ENCODE data around the gene CLDN9.

Gene CLDN9

DNA sequence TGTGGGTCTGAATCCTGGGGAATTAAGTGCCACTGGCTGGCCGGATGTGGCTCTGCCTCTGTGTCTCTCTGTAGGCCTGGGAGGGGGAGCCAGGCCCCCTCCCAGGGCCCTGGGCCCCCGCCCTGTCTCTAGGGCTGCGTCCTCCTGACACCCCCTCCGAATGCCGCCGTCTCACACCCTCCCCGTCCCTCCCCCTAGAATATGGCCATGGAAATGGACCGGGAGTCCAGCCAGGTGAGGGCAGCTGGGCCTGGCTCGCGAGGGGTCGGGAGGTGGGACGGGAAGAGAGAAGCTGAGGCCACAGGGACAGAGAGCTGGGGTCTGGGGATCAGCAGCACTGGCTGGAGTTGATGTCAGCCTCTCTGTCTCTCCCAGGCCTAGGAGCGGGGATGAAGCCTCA, 16.4 kb upstream of the CLDN9 start:
- DNase-seq = no peak

DNA sequence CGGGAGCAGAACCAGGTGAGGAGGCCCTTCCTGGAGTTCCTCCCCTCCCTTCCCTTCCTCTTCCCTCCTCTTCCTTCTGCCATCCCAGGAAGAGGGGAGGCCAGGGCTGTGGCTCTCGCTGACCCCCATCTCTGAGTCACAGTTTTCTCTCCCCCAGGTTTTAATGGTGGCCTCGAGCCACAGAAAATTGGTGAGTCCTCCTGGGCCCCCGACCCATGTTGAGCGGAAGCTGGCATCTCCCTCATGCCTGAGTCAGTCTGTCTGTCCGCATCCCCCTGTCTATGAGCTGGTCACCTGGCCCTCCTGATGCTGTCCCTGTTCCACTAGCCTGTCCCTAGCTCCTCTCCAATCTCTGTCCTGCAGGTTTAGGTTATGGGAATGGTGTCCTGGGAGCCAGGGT, 12.8 kb upstream of the CLDN9 start:
- DNase-seq = no peak

DNA sequence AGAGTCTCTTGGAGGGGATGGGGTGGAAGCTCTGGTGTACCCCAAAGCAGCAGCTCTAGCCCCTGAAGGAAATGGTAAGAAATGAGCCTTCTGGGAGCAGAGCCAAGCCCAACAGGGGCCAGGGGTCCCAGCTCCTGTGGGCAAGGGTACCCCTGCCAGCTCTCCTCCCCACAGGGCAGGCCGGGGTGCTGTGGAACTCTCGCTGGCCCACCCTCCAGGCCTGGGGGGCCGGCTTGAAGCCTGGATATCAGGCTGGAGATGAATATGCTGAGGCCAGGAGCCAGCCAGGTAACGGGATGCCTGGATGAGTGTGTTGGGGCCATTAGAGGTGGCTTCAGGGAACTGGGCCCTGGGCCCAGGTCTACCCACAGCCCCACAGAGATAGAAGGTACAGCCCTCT, 12.2 kb upstream of the CLDN9 start:
- DNase-seq = no peak

DNA sequence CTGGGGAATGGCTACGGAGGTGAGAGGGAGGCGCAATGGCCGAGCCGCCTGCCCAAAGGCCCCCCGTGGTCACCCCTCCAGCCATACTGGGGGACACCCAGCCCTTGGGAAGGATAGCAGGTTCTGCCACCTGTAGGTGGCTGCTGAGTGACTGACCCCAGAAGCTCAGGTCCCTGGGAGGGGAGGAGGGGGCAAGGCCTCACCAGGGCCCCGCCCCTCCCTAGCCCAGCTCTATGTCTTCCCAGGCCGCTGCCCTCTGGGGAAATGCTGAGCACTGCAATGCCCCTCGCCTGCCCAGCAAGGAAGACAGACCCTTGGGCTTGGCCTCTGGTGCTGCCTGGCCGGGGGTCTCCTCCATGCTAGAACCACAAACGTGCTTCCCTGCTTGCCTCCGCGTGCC, 11.4 kb upstream of the CLDN9 start:
- no peak for DNase-seq

DNA sequence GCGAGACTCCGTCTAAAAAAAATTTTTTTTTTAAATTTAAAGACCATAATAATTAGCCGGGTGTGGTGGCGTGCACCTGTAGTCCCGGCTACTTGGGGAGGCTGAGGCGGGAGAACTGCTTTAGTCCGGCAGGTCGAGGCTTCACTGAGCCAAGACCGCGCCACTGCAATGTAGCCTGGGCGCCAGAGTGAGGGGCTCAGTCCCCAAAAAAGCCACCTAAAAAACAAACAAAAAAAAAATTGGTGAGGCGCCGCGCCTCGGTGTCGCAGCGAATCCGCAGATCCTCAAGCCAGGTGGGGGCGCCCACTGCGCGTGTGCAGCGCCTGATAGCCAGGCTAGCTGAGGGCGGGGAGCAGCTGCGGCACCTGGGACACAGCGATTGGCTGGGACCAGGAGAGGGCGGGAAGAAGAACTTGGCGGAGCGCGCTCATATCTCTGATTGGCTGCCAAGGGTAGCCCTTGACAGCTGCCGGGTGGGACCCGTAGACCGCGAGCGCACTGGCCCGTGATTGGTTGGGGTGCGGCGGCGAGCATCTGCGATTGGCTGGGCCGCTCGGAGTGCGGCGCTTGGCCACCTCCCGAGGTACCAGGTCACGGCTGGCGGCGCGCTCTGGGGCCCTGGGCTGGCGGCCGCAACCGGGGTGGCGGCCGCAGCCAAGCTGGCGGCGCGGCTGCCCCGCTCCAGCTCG, 9.0 kb upstream of the CLDN9 start:
- DNase-seq = peak; percentile 80

DNA sequence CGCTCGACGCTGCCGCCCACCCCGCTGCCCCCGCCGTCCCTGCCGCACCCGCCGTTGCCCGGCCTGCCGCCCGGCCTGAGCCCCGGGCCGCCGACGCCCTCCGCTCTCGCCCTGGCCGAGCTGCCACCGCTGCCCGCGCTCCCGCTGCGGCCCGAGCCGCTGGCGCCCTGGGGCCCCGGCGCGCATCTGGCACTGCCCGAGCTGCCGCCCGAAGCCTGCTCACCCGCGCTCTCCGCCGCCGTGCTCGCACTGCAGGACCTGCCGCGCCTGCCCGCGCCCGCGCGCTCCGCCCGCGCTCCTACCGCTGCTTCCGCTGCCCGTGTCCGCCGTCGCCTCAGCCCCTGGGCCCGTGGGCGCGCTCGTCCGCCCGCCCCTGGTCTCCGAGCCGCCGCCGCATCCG, 8.4 kb upstream of the CLDN9 start:
- DNase-seq = no peak

DNA sequence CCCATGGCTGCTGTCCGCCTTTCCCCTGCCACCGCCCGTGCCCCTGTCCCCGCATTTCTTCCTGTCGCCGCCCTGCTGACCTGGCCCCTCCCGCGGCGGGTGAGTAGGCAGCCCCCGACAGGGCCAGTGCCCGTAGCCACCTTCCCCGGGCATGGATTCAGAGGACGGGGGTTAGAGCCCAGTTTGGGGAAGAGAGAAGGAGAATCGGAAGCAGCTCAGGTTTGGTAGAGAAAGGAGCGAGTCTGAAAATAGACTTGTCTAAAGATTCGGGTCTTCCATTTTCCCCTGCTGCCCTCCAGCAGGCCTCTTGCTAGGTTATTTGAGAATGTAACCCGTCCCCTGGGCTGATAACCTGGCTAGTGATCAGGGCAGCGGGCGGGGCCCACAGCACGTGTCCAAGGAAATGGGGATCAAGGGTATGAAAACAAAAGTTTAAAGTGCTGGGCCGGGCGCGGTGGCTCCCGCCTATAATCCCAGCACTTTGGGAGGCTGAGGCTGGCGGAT, 7.9 kb upstream of the CLDN9 start:
- DNase-seq = no peak

DNA sequence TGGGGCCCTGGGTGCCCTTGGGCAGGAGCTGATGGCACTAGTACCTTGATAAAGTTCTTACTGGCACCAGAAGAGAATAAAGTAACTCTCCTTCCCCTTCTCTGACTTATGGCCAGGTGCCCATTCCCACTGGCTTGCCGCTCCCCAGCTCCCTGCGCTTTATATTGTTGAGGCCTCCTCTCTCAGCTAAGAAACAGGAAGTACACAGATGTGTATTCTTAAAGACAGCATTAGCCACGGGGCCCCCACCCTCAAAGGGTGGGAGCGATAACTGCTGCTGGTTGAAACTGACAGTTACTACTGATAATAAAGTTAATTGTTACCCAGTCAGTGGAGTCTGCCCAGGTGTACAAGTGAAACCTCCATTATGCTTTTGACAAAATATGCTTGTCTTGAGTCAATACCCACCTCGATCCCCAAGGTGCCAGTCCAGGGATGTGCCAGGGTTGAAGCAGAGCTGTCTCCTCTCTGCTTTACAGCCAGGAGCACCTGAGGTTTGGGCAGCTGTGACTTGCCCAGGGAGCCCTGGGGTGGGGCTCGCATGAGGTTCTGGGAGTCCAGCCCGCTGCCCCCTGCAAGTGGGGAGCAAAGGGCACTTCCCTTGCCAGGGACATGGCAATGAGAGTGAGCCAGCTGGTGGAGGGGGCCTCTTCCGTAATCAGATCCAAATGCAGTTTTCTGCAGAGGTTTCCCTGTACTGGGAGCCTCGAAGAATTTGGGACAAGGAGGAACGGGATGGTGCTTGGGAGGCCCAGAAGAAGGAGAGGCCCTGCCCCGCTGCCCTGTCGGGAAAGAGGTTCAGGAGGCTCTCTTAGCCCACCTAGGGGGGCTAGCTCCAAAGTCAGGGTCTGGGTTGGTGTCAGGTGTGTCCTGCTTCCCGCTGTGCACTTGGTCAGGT, 5.4 kb upstream of the CLDN9 start:
- no peak for DNase-seq

DNA sequence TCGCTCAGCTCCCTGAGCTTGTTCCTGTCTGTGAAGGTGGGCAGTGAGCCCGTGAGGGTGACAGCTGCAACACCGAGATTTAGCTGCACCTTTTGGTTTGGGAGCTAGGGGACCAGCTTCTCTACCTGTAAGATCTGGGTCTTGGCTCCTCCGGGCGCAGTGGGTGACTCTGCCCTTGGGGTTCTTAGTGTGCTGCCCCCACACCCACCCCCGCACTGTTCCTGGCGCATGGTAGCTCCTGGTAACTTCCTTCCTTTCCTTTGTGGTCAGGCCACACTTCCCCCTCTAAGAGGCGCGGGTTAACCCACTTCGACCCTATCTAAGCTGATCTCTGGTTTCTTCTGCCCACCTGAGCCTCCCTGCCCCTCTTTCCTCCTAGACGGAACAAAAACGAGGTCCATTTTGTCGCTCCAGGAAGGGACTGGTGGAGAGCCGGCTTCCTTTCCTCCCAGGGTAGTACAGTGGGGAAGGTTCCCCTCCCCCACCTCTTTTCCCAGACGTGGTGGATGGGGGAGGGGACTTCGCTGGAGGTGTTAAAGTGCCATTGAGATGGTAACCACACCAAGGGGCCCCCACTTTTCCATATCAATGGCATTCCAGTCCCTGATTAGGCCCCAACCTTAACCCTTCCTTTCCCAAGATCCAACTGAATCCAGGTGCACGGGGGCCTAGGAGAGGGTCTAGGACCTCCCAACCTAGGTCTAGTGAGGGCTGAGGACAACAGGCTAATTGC, 4.6 kb upstream of the CLDN9 start:
- no peak for DNase-seq

DNA sequence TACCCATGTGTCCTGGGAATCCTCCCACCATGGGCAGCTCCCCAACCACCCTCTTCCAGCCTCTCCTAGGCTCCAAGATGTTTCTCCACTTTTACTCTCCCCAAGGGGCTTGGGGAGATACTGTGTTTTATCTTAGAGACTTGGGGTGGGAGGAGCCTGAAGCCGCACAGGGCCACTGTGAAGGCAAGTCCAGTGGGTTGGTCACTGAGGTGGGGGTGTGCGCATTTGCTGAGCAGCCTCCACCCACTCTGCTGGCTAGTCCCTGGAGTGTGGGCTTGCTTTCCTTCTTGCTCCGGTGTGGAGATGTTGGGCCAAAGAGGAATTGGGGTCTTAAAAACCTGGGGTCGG, 4.1 kb upstream of the CLDN9 start:
- no peak for DNase-seq

DNA sequence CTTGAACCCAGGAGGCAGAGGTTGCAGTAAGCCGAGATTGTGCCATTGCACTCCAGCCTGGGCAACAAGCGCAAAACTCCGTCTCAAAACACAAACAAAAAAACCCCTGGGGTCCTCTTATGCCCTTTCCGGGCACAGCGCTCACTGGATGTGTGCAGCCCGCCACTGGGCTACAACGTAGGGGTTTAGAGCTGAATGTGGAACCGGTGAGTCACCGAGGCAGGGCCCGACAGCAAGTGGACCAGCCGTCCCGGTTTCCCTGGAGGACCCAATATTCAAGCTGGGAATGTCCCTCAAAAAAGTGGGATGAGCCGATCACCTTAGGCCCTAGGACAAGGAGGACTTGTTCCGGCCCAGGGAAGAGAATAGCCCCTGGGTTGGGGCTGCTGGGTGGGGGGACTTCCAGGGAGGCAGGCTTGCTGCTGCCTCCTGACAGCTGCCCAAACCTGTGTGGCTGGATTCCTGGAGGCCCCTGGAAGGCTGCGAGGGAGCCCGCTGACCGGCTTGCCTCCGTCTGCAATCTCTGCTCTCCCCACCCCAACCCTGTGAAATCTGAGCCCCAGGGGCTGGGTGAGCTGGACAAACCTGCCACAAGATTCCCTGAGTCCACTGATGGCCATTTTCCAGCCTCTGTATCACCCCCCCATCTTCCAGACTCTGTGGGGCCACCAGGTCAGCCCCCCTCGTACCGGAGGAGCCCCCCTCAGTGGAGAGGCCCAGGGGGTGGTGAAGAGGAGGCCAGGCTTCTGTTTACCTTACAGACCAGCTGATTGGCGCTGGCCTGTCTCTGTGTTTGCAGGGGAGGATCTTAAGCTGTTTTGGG, 2.9 kb upstream of the CLDN9 start:
- no peak for DNase-seq

DNA sequence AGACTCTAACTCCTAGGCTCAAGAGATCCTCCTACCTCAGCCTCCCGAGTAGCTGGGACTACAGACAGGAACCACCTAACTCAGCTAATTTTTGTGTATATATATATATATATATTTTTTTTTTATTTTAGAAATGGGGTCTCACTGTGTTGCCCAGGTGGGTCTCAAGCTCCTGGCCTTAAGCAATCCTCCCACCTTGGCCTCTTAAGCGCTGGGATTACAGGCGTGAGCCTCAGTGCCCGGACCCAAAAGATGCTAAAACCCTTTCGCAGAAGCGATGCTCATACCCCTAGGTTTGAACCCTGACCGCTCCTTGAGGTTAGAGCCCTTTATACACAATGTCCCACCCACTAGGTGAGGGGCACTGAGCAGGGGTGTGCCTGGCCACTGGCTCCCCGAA, 2.2 kb upstream of the CLDN9 start:
- DNase-seq = no peak

DNA sequence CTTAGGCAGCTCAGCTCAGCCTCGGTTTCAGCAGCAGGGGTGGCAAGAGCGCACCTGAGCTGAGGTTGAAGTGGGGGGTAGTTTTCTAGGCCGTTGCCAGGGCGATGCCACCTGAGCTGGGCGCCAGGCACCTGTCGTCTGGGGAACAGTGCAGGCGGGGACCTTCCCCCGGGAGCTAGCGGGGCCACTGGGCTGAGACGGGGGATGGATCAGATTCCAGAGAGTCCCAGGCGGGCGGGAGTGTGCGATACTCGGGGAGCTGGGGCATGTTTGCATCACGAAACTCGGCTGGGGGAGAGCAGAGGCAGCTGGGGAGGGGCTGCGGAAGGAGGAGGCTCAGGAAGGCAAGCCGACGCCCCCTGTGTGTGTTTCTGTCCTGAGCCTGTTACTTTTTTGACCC, 477 bp upstream of the CLDN9 start:
- DNase-seq = no peak

DNA sequence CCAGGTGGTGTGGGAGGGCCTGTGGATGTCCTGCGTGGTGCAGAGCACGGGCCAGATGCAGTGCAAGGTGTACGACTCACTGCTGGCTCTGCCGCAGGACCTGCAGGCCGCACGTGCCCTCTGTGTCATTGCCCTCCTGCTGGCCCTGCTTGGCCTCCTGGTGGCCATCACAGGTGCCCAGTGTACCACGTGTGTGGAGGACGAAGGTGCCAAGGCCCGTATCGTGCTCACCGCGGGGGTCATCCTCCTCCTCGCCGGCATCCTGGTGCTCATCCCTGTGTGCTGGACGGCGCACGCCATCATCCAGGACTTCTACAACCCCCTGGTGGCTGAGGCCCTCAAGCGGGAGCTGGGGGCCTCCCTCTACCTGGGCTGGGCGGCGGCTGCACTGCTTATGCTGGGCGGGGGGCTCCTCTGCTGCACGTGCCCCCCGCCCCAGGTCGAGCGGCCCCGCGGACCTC, 798 bp downstream of the CLDN9 start:
- no peak for DNase-seq

DNA sequence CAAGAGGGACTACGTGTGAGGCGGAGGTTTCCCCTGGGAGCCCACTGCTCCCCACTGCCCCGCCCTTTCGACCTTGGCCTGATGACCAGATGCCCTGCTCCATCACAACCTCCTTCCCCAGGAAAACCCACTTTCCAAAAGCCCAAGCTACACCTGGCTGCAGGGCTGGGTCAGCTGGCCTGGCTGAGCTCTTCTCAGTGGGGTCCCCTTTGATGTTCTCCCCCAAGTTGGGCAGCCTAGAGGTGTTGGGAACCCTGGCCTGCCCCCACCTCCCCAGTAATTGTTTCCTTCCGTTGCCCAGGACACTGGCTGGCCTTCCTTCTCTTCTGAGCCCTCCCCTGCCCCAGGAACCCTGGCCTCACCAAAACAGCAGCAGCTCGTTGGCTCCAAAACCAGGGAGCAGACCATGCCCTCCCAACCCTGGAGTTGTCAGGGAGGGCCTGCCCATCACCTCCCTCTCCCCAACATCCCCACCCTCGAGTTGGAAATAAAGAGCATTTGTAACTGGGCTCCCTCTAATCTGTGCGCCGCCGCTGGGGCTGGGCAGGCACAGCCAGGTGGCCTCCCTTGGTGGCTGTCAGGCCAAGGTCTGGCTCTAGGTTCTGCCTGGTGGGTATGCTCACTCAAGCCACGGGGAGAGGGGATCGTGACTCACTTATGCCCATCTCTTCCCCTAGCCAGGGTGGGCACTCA, 1.4 kb downstream of the CLDN9 start:
- no peak for DNase-seq

DNA sequence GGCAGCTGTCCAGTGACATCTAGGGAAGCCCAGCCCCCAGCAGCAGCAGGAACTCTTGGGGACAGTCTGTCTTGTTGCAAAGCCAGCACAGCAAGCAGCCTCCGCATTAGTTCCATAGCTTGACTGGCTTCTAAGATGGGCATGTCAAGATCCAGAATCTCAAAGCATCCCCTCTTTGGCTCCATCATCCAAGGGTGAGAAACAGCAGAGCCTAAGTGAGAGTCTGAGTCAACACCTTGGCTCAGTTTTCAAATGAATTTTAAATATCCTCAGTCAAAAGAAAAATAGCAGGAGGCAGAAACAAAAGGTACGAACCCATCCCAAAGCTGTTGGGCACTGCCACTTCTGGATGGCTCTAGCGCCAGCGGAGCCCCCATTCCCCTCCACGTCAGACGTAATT, 2.2 kb downstream of the CLDN9 start:
- DNase-seq = no peak

DNA sequence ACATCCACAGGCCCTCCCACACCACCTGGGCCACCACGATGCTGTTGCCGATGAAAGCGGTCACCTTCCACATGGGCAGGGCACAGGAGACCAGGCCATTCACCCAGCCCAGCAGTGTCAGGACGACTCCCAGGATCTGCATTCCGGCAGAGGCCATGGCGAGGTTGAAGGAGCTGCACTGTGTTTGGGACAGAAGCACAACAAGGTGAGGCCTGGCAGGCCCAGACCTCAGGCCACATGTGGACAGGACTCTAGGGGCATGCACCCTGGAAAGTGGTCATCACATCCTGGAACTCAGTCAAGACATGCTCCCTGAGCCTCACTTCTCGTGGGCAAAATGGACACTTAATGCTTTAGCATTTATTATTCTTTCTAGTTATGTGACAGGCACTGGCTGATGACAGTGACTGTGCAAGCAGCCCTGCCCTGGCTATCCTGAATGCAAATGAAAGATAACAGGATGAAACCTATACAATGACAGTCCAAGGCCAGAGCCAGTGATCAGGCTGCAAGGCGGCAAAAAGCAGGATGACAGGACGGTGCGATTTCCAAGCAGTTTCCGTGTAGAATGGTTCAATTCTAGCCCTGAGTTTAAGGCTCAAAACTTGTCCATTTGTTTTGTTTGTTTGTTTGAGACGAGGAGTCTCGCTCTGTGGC, 3.3 kb downstream of the CLDN9 start:
- no peak for DNase-seq

DNA sequence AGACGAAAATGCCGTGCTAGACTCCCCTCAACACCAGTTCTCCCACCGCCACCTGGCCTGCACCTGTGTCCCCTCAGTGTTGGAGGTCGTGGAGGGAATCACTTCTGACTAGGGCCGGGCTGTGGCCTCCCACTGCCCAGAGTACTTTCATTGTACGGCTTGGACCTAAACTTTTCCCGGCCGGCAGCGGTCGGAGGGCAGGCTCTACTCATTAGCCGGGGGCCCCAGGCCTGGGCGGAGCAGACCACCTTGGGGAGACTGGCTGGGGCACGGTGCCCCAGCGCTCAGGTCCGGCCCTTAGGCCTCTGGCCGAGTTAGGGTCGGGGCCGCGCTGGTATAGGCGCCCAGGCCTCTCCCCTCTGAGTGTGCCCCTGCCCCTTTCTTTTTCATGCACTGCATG, 4.6 kb downstream of the CLDN9 start:
- no peak for DNase-seq

DNA sequence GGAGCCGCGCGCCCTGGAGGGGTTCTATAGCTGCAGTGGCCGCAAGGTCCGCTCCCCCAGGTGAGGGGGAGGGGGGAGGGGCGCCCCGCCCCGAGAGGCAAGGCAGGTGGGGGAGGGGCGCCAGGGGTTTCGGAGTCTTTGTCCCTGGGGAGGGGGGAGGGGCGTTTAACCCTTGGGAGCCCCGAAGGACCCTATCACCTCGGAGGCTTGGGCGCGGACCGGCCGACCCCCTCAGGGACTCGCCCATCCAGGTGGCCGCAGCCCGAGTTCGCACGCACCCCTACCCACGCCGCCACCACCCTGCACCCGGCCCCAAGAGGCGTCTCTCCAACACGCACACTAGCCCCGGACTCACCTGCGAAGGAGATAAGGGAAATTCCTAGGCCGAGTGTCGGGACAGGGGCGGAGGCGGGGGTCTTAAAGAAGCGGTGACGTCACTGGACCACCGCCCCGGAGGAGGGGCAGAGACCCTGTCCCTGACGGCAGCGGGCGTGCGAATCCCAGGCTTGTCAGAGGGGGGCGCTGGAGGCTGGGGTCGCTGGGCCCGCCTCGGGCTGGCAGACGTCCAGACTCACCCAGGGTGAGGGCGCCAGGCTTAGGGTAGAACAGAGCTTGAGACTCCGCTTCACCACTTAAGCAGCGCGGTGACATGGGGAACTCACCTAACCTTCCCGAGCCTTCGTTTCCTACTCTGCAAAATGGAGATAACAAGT, 5.2 kb downstream of the CLDN9 start, which contains the start of gene CLDN6:
TSS of gene CLDN6 (minus strand) at position 390 of the 713 bp plus-strand sequence. CDS start 2,162 bp downstream, outside the sequence.
- DNase-seq = no peak

DNA sequence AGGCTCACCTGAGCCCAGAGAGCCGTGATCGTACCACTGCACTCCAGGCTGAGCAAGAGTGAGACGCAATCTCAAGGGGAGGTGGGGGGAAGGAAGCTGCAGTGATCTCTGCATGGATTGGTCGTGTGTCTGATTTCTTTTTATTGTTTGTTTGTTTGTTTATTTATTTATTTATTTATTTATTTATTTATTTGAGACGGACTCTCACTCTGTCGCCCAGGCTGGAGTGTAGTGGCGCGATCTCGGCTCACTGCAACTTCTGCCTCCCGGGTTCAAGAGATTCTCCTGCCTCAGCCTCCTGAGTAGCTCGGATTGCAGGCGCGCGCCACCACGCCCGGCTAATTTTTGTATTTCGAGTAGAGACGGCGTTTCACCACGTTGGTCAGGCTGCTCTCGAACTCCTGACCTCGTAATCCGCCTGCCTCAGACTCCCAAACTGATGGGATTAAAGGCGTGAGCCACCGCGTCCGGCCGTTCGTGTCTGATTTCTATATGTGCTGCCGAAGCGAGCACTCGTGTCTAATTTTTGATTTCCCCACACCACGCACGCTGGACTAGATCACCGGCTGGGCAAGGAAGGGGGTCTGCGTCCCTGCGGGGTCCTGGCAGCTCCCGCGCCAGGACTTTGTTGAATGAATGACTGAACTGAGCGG, 7.0 kb downstream of the CLDN9 start:
- no peak for DNase-seq
